HepG2 (cell line): Measurements from ENCODE around the gene IL27RA. TPM values are rescaled to one million over a fixed set of nuclear protein-coding genes. Genes with fewer than 3 reads are reported as not detected.

Source experiments
- ARID2 ChIP-seq: sonication (generic); formaldehyde crosslinking; IDR thresholded peaks from 2 replicates; pipeline ENCODE4 v1.8.1; 2022; ENCODE audit warnings: mild to moderate bottlenecking, missing genetic modification reagents, borderline replicate concordance
- GABPB1 ChIP-seq: IDR thresholded peaks from 2 replicates; pipeline ENCODE4 v1.6.1; 2016; ENCODE audit warnings: mild to moderate bottlenecking, missing genetic modification reagents, moderate library complexity, missing compliant biosample characterization
- GZF1 ChIP-seq: sonication (generic); formaldehyde crosslinking; IDR thresholded peaks from 2 replicates; pipeline ENCODE4 v1.5.1; 2020; ENCODE audit warnings: mild to moderate bottlenecking, missing genetic modification reagents
- PAXIP1 ChIP-seq: sonication (generic); formaldehyde crosslinking; conservative IDR thresholded peaks from 2 replicates; pipeline ENCODE4 v1.4.0; 2020; ENCODE audit warnings: mild to moderate bottlenecking, missing genetic modification reagents, moderate library complexity
- TRIM24 ChIP-seq: sonication (generic); formaldehyde crosslinking; IDR thresholded peaks from 2 replicates; pipeline ENCODE4 v1.8.0; 2022; ENCODE audit warnings: mild to moderate bottlenecking, missing genetic modification reagents
- ZNF17 ChIP-seq: sonication (generic); formaldehyde crosslinking; IDR thresholded peaks from 2 replicates; pipeline ENCODE4 v1.5.0; 2020; ENCODE audit warnings: mild to moderate bottlenecking, missing genetic modification reagents
- ZNF639 ChIP-seq: conservative IDR thresholded peaks from 2 replicates; pipeline ENCODE4 v1.6.1; 2018; ENCODE audit warnings: missing genetic modification reagents
- ZNF841 ChIP-seq: sonication (generic); formaldehyde crosslinking; IDR thresholded peaks from 2 replicates; pipeline ENCODE4 v1.8.1; 2023; ENCODE audit warnings: missing genetic modification reagents, borderline replicate concordance
- polyA plus RNA-seq, 8 experiments: library from polyadenylated mRNA; depleted of rRNA in 3 of 8; stranded (reverse) in 7 of 8; unstranded in 1 of 8; fragments of >200 nt; fragmentation: Illumina TruSeq in 4 of 8; extraction: Trizol in 4 of 8; gene quantifications; 2 replicates each; pipeline versions ENCODE4 v1.2.1 to v1.2.3, GENCODE V29; 2011 to 2016; ENCODE audit warnings: low read depth in 4 of 8, missing spikeins in 1 of 8, mixed read lengths in 1 of 8; ENCODE audit not compliant: insufficient read depth in 1 of 8
- total RNA-seq, 5 experiments: library from RNA; depleted of rRNA; stranded (reverse); fragments of >200 nt; fragmentation: Illumina TruSeq; extraction: Trizol; gene quantifications; 2 replicates each; pipeline ENCODE4 v1.2.3, GENCODE V29; 2016; ENCODE audit warnings: low read depth in 1 of 5
- TF ChIP-seq, protein P1 (sequence below): sonication (generic); formaldehyde crosslinking; IDR thresholded peaks from 2 replicates; pipeline ENCODE4 v1.4.0; 2020; ENCODE audit warnings: mild to moderate bottlenecking, missing genetic modification reagents
- TF ChIP-seq, protein P2 (sequence below): sonication (generic); formaldehyde crosslinking; IDR thresholded peaks from 2 replicates; pipeline ENCODE4 v1.5.0; 2020; ENCODE audit warnings: missing genetic modification reagents, mild to moderate bottlenecking, borderline replicate concordance
- TF ChIP-seq, protein P3 (sequence below): IDR thresholded peaks from 2 replicates; pipeline ENCODE4 v1.6.1; 2016; ENCODE audit warnings: low read depth, missing genetic modification reagents, missing compliant biosample characterization

IL27RA gene
- total and polyA plus RNA-seq, 2 of the 13 experiments (the other 11 are each of a cell fraction or from before 2014, with no cell fraction given): 3.5 to 8.1 TPM

- TF ChIP-seq PAXIP1 (CRISPR knock-in tag) (0 out of 2 replicates have a peak, but pooled peaks have one; percentile 8), ZNF841 (CRISPR knock-in tag) (no peak), TRIM24 (no peak), GZF1 (CRISPR knock-in tag) (no peak), GABPB1 (CRISPR knock-in tag) (peak; percentile 54; the same call in 1 of the 2 replicates), ARID2 (CRISPR knock-in tag) (no peak), ZNF639 (CRISPR knock-in tag) (0 out of 2 replicates have a peak, but pooled peaks have one; percentile 53), ZNF17 (CRISPR knock-in tag) (no peak)
- TF ChIP-seq, protein P1, sequence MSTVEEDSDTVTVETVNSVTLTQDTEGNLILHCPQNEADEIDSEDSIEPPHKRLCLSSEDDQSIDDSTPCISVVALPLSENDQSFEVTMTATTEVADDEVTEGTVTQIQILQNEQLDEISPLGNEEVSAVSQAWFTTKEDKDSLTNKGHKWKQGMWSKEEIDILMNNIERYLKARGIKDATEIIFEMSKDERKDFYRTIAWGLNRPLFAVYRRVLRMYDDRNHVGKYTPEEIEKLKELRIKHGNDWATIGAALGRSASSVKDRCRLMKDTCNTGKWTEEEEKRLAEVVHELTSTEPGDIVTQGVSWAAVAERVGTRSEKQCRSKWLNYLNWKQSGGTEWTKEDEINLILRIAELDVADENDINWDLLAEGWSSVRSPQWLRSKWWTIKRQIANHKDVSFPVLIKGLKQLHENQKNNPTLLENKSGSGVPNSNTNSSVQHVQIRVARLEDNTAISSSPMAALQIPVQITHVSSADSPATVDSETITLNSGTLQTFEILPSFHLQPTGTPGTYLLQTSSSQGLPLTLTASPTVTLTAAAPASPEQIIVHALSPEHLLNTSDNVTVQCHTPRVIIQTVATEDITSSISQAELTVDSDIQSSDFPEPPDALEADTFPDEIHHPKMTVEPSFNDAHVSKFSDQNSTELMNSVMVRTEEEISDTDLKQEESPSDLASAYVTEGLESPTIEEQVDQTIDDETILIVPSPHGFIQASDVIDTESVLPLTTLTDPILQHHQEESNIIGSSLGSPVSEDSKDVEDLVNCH (CRISPR knock-in tag): no peak
- TF ChIP-seq, protein P2, sequence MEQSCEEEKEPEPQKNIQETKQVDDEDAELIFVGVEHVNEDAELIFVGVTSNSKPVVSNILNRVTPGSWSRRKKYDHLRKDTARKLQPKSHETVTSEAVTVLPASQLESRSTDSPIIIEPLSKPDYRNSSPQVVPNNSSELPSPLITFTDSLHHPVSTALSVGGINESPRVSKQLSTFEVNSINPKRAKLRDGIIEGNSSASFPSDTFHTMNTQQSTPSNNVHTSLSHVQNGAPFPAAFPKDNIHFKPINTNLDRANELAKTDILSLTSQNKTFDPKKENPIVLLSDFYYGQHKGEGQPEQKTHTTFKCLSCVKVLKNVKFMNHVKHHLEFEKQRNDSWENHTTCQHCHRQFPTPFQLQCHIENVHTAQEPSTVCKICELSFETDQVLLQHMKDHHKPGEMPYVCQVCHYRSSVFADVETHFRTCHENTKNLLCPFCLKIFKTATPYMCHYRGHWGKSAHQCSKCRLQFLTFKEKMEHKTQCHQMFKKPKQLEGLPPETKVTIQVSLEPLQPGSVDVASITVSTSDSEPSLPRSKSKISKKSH (CRISPR knock-in tag): no peak
- TF ChIP-seq, protein P3, sequence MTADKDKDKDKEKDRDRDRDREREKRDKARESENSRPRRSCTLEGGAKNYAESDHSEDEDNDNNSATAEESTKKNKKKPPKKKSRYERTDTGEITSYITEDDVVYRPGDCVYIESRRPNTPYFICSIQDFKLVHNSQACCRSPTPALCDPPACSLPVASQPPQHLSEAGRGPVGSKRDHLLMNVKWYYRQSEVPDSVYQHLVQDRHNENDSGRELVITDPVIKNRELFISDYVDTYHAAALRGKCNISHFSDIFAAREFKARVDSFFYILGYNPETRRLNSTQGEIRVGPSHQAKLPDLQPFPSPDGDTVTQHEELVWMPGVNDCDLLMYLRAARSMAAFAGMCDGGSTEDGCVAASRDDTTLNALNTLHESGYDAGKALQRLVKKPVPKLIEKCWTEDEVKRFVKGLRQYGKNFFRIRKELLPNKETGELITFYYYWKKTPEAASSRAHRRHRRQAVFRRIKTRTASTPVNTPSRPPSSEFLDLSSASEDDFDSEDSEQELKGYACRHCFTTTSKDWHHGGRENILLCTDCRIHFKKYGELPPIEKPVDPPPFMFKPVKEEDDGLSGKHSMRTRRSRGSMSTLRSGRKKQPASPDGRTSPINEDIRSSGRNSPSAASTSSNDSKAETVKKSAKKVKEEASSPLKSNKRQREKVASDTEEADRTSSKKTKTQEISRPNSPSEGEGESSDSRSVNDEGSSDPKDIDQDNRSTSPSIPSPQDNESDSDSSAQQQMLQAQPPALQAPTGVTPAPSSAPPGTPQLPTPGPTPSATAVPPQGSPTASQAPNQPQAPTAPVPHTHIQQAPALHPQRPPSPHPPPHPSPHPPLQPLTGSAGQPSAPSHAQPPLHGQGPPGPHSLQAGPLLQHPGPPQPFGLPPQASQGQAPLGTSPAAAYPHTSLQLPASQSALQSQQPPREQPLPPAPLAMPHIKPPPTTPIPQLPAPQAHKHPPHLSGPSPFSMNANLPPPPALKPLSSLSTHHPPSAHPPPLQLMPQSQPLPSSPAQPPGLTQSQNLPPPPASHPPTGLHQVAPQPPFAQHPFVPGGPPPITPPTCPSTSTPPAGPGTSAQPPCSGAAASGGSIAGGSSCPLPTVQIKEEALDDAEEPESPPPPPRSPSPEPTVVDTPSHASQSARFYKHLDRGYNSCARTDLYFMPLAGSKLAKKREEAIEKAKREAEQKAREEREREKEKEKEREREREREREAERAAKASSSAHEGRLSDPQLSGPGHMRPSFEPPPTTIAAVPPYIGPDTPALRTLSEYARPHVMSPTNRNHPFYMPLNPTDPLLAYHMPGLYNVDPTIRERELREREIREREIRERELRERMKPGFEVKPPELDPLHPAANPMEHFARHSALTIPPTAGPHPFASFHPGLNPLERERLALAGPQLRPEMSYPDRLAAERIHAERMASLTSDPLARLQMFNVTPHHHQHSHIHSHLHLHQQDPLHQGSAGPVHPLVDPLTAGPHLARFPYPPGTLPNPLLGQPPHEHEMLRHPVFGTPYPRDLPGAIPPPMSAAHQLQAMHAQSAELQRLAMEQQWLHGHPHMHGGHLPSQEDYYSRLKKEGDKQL (CRISPR knock-in tag): no peak
Observed at GRCh38 chr19:14085309-14085995, 53.9 kb downstream of the IL27RA start, which contains the start of gene C19orf67 (continued).
